Brain microvascular endothelial cell (primary cell): ENCODE data around the gene AKR7A2.

ENCODE experiments used
- DNase-seq: peaks from one replicate; pipeline ENCODE4 v3.0.0-alpha.2; 2020
- H3K27ac ChIP-seq: fragments of 250-450 bp; sonication (Bioruptor Pico); 2 replicates; pipeline ENCODE4 v1.5.1; 2020; ENCODE audit warnings: mild to moderate bottlenecking, moderate library complexity
- H3K27me3 ChIP-seq: fragments of 250-450 bp; sonication (Bioruptor Pico); replicated peaks from 2 replicates; pipeline ENCODE4 v1.5.1; 2020; ENCODE audit warnings: mild to moderate bottlenecking
- H3K36me3 ChIP-seq: fragments of 250-450 bp; sonication (Bioruptor Pico); replicated peaks from 2 replicates; pipeline ENCODE4 v1.5.1; 2020; ENCODE audit warnings: mild to moderate bottlenecking
- H3K4me3 ChIP-seq: 2 replicates; pipeline ENCODE4 v1.5.1; 2011; ENCODE audit warnings: low read depth, mild to moderate bottlenecking, control low read depth, low read length, moderate library complexity
- in situ Hi-C: cut with HindIII; loops from 2 replicates; pipeline ENCODE4 v1.10.0; 2017; ENCODE audit warnings: low sequenced_read_pairs, low pct_ligation_motif_present
- TF ChIP-seq, protein P1 (sequence below): IDR thresholded peaks from 2 replicates; pipeline ENCODE4 v1.5.1; 2011; ENCODE audit warnings: low read depth, mild to moderate bottlenecking, moderate library complexity, low read length, control low read depth, inconsistent platforms; ENCODE audit errors: missing control alignments

The AKR7A2 gene

GRCh38 chr1:19339214-19339861 lies 27.4 kb upstream of the AKR7A2 start:
- Histone ChIP-seq H3K36me3 (peaks cover 58% of the 10 kb centered on the region), H3K4me3 (no peak overlapping the region), H3K27ac (no peak overlapping the region), H3K27me3 (no peaks in the 10 kb centered on the region)
- TF ChIP-seq, protein P1, sequence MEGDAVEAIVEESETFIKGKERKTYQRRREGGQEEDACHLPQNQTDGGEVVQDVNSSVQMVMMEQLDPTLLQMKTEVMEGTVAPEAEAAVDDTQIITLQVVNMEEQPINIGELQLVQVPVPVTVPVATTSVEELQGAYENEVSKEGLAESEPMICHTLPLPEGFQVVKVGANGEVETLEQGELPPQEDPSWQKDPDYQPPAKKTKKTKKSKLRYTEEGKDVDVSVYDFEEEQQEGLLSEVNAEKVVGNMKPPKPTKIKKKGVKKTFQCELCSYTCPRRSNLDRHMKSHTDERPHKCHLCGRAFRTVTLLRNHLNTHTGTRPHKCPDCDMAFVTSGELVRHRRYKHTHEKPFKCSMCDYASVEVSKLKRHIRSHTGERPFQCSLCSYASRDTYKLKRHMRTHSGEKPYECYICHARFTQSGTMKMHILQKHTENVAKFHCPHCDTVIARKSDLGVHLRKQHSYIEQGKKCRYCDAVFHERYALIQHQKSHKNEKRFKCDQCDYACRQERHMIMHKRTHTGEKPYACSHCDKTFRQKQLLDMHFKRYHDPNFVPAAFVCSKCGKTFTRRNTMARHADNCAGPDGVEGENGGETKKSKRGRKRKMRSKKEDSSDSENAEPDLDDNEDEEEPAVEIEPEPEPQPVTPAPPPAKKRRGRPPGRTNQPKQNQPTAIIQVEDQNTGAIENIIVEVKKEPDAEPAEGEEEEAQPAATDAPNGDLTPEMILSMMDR, result no peak
- no peak for DNase-seq
- in situ Hi-C loops, result no loop called here

GRCh38 chr1:19338323-19338762 lies 26.4 kb upstream of the AKR7A2 start:
- Histone ChIP-seq H3K27ac (no peak overlapping the region), H3K4me3 (no peak overlapping the region), H3K27me3 (no peaks in the 10 kb centered on the region), H3K36me3 (peaks cover 48% of the 10 kb centered on the region)
- no peak for DNase-seq
- TF ChIP-seq, protein P1, result peak; percentile 56
- in situ Hi-C loops, result no loop called here

DNA sequence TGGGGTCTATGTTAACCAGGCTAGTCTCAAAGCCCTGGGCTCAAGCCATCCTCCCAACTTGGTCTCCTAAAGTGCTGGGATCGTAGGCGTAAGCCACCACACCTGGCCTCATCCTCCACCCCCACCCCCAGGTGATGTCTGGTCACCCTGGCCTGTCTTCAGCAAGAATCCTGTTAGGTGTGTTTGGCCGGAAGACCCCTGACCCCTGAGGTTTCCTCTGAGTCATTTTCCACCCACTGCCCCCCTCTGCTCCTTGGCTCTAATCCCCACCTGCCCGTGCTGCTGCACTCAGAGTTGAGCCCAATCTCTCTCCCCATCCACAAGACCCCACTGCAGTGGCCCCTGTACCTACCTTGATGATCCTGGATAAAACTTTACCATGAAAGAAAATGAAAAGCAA lies 25.3 kb upstream of the AKR7A2 start:
- no peaks in the 10 kb centered on the region for H3K27me3 ChIP-seq
- DNase-seq, result no peak
- TF ChIP-seq, protein P1, result no peak
- peaks cover 37% of the 10 kb centered on the region for H3K36me3 ChIP-seq
- in situ Hi-C loops, result no loop called here
- H3K4me3 ChIP-seq, result no peak overlapping the region
- H3K27ac ChIP-seq, result no peak overlapping the region

- in situ Hi-C loops, result no loop called here
- no peaks in the 10 kb centered on the region for H3K27me3 ChIP-seq
- no peak for DNase-seq
- peaks cover 30% of the 10 kb centered on the region for H3K36me3 ChIP-seq
- no peak overlapping the region for H3K27ac ChIP-seq
- TF ChIP-seq, protein P1, result no peak
- H3K4me3 ChIP-seq, result no peak overlapping the region
These were observed 24.6 kb upstream of the AKR7A2 start for GRCh38 chr1:19336543-19336942.

DNA sequence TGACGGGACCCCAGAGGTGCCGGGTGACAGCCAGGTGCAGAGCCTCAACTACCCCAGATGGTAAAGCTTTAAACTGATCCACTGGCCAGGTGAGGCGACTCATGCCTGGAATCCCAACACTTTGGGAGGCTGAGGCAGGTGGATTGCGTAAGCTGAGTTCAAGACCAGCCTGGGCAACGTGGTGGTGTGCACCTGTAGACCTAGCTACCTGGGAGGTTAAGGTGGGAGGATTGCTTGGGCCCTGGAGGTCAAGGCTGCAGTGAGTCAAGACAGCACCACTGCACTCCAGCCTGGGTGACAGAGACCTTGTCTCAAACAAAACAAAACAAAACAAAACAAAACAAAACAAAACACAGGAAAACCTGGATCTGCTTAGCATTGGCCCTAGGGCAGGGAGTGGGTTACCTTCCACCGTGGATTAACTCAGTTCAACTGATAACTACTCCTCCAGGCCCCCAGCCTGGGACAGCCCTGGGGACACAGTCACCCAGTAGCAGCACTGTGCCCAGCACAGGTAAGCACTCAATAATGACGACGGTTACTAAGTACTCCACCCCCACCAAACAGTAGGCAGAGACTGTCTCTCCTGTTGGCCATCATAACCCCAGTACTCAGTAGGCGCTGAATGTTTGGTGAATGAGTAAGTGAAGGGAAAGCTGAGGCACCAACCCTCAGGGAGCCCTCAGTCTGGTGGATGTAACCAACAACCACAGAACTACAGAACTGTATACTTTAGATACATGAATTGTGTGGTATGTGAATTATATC lies 21.8 kb upstream of the AKR7A2 start:
- Histone ChIP-seq H3K27ac (no peak overlapping the region), H3K36me3 (peaks cover 11% of the 10 kb centered on the region), H3K27me3 (no peaks in the 10 kb centered on the region), H3K4me3 (no peak overlapping the region)
- in situ Hi-C loops, result no loop called here
- TF ChIP-seq, protein P1, result no peak
- DNase-seq, result peak; percentile 43
